KMS-11 (cell line): ENCODE data around the gene KCNN3.

ENCODE experiments used
- H2AFZ ChIP-seq: fragments of 200-600 bp; sonication (generic); 2 replicates; pipeline ENCODE4 v1.6.1; 2016; ENCODE audit warnings: antibody characterized with exemption, mixed run types, low read depth
- H3K27ac ChIP-seq: fragments of 200-600 bp; sonication (generic); 2 replicates; pipeline ENCODE4 v1.6.1; 2016; ENCODE audit warnings: mild to moderate bottlenecking, mixed run types
- H3K27me3 ChIP-seq: fragments of 200-600 bp; sonication (generic); 2 replicates; pipeline ENCODE4 v1.6.1; 2017; ENCODE audit warnings: mild to moderate bottlenecking, low read depth, mixed run types, moderate library complexity; ENCODE audit not compliant: insufficient read depth
- H3K36me3 ChIP-seq: fragments of 200-600 bp; sonication (generic); 2 replicates; pipeline ENCODE4 v1.6.1; 2017; ENCODE audit warnings: mild to moderate bottlenecking, mixed run types; ENCODE audit not compliant: insufficient read depth
- H3K4me1 ChIP-seq: fragments of 200-600 bp; sonication (generic); 2 replicates; pipeline ENCODE4 v1.6.1; 2016; ENCODE audit warnings: mild to moderate bottlenecking, low read depth, mixed run types; ENCODE audit not compliant: poor library complexity, severe bottlenecking
- H3K4me2 ChIP-seq: fragments of 200-600 bp; sonication (generic); 2 replicates; pipeline ENCODE4 v1.7.0; 2016; ENCODE audit warnings: mild to moderate bottlenecking, mixed run types
- H3K4me3 ChIP-seq: fragments of 200-600 bp; sonication (generic); IDR thresholded peaks from 2 replicates; pipeline ENCODE4 v1.6.1; 2017; ENCODE audit warnings: low read depth, low read length, mixed read lengths; ENCODE audit not compliant: insufficient read depth
- H3K79me2 ChIP-seq: fragments of 200-600 bp; sonication (generic); 2 replicates; pipeline ENCODE4 v1.6.1; 2016; ENCODE audit warnings: low read depth, mixed run types; ENCODE audit not compliant: insufficient read depth
- H3K9ac ChIP-seq: fragments of 200-600 bp; sonication (generic); 2 replicates; pipeline ENCODE4 v1.6.1; 2016; ENCODE audit warnings: mild to moderate bottlenecking, mixed run types
- H4K20me1 ChIP-seq: fragments of 200-600 bp; sonication (generic); 2 replicates; pipeline ENCODE4 v1.6.1; 2016; ENCODE audit warnings: mild to moderate bottlenecking, mixed run types; ENCODE audit not compliant: insufficient read depth
- CTCF ChIP-seq: fragments of 200-600 bp; sonication (generic); conservative IDR thresholded peaks from 2 replicates; pipeline ENCODE4 v1.6.1; 2017; ENCODE audit warnings: low read depth, mild to moderate bottlenecking, antibody characterized with exemption, low read length, moderate library complexity, mixed read lengths

KCNN3 gene

GRCh38 chr1:154716011-154716410, 154.1 kb downstream of the KCNN3 start:
- Histone ChIP-seq H3K9ac (no peak overlapping the region), H4K20me1 (no peaks in the 10 kb centered on the region), H3K36me3 (no peaks in the 10 kb centered on the region), H3K27ac (no peak overlapping the region), H3K27me3 (no peaks in the 10 kb centered on the region; the same call in 1 of the 2 replicates), H3K4me1 (no peaks in the 10 kb centered on the region), H3K79me2 (no peaks in the 10 kb centered on the region), H2AFZ (no peak overlapping the region), H3K4me3 (no peak overlapping the region), H3K4me2 (no peak overlapping the region)
- TF ChIP-seq CTCF, result no peak

- H3K27ac ChIP-seq, result no peak overlapping the region
- H4K20me1 ChIP-seq, result no peaks in the 10 kb centered on the region
- H3K4me1 ChIP-seq, result no peaks in the 10 kb centered on the region
- H3K4me2 ChIP-seq, result no peak overlapping the region
- H3K9ac ChIP-seq, result no peak overlapping the region
- no peak overlapping the region for H2AFZ ChIP-seq
- no peak overlapping the region for H3K4me3 ChIP-seq
- no peaks in the 10 kb centered on the region for H3K79me2 ChIP-seq
- H3K27me3 ChIP-seq, result no peaks in the 10 kb centered on the region; the same call in 1 of the 2 replicates
- no peak for TF ChIP-seq CTCF
- no peaks in the 10 kb centered on the region for H3K36me3 ChIP-seq
Observed at GRCh38 chr1:154715385-154715784, 154.7 kb downstream of the KCNN3 start.

GRCh38 chr1:154714638-154715037, 155.4 kb downstream of the KCNN3 start:
- Histone ChIP-seq H3K79me2 (no peaks in the 10 kb centered on the region), H3K4me2 (no peak overlapping the region), H2AFZ (no peak overlapping the region), H3K9ac (no peak overlapping the region), H3K36me3 (no peaks in the 10 kb centered on the region), H3K4me1 (no peaks in the 10 kb centered on the region), H4K20me1 (no peaks in the 10 kb centered on the region), H3K27me3 (no peaks in the 10 kb centered on the region; the same call in 1 of the 2 replicates), H3K4me3 (no peak overlapping the region), H3K27ac (no peak overlapping the region)
- TF ChIP-seq CTCF, result no peak

- Histone ChIP-seq H3K4me3 (no peak overlapping the region), H3K79me2 (no peaks in the 10 kb centered on the region), H3K36me3 (no peaks in the 10 kb centered on the region), H4K20me1 (no peaks in the 10 kb centered on the region), H3K27me3 (no peaks in the 10 kb centered on the region; the same call in 1 of the 2 replicates), H3K9ac (no peak overlapping the region), H3K4me2 (no peak overlapping the region), H2AFZ (no peak overlapping the region), H3K4me1 (no peaks in the 10 kb centered on the region), H3K27ac (no peak overlapping the region)
- no peak for TF ChIP-seq CTCF
Observed at GRCh38 chr1:154714052-154714623, 155.9 kb downstream of the KCNN3 start.
